Lower lobe of right lung (tissue), 2 donors: Measurements from ENCODE around the gene ZNF32. TPM values are rescaled to one million over a fixed set of nuclear protein-coding genes. Genes with fewer than 3 reads are reported as not detected.
A peak's percentile ranks its signal among the peaks of the same experiment; 100 is the strongest.

ENCODE experiments used
- ATAC-seq, 2 donors: fragments of 200-7000 bp; cut with Tn5 transposase; one replicate each; pipeline ENCODE4 v1.9.1; 2020 to 2022; ENCODE audit warnings: mild to moderate bottlenecking in 2 of 2, moderate library complexity in 2 of 2
- DNase-seq: peaks from one replicate; pipeline ENCODE4 v3.0.0-alpha.2; 2020
- H3K27ac ChIP-seq: fragments of 200-600 bp; one replicate; pipeline ENCODE4 v1.8.0; 2022
- H3K27me3 ChIP-seq: fragments of 200-600 bp; one replicate; pipeline ENCODE4 v1.8.0; 2022; ENCODE audit warnings: low read depth
- H3K36me3 ChIP-seq: fragments of 200-600 bp; one replicate; pipeline ENCODE4 v1.8.0; 2022; ENCODE audit warnings: mild to moderate bottlenecking
- H3K4me1 ChIP-seq: fragments of 200-600 bp; one replicate; pipeline ENCODE4 v1.8.0; 2022
- H3K4me3 ChIP-seq: fragments of 200-600 bp; one replicate; pipeline ENCODE4 v1.8.0; 2022; ENCODE audit warnings: mild to moderate bottlenecking
- H3K9me3 ChIP-seq: fragments of 200-600 bp; one replicate; pipeline ENCODE4 v1.8.0; 2022
- CTCF ChIP-seq: fragments of 200-600 bp; IDR thresholded peaks from one replicate; pipeline ENCODE4 v1.8.0; 2022; ENCODE audit warnings: antibody characterized with exemption, mild to moderate bottlenecking
- intact Hi-C: fragments of 100-400 bp; cut with DNase I; formaldehyde crosslinking; loops from one replicate; pipeline ENCODE4 v1.11.0; 2022
- total RNA-seq: library from RNA; stranded (reverse); fragmentation: NEBNext Ultra II Directional; extraction: Animal tissue kit (Norgen Biotek cat#: 25700); gene quantifications from one replicate; pipeline ENCODE4 v1.2.1, GENCODE V29; 2021
- donor health status: DM: no; HTN: yes; CAD: no; lungs with severe emphysema.

Gene ZNF32
- total RNA-seq, 1 donor from 2014 or later = 33.2 TPM

DNA sequence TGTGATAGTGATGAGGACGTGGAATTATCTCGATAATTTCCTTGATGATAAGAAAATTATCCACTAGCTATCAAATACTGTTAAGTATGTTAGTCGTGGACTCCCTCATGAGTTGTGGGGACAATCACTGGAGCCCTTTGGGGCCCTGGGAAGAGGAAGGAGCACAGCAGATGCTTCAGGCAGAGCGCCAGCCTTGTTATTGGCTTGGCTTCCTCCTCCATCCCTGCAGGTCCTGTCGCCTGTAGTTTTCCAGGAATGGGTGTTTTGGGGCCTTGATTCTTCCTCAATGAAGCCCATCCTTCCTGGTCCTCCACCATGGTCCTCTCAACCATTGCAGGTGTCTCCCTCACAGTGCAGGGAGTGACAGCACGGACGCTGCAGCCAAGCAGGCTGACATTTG is 32.5 kb upstream of the ZNF32 start:
- Histone ChIP-seq H3K4me3 (no peak overlapping the region), H3K27me3 (no peaks in the 10 kb centered on the region), H3K36me3 (no peaks in the 10 kb centered on the region), H3K27ac (no peak overlapping the region), H3K9me3 (no peaks in the 10 kb centered on the region), H3K4me1 (peaks cover 11% of the 10 kb centered on the region)
- TF ChIP-seq CTCF = no peak
- intact Hi-C loops = no loop called here
- no peak for ATAC-seq
- DNase-seq = no peak

GRCh38 chr10:43680035-43680434 is 31.4 kb upstream of the ZNF32 start:
- Histone ChIP-seq H3K27ac (no peak overlapping the region), H3K36me3 (no peaks in the 10 kb centered on the region), H3K9me3 (peaks cover 4% of the 10 kb centered on the region), H3K4me1 (peaks cover 11% of the 10 kb centered on the region), H3K27me3 (no peaks in the 10 kb centered on the region), H3K4me3 (no peak overlapping the region)
- TF ChIP-seq CTCF = no peak
- peak in 1 of 2 donors; percentile 15 for ATAC-seq
- intact Hi-C loops = no loop called here
- no peak for DNase-seq

DNA sequence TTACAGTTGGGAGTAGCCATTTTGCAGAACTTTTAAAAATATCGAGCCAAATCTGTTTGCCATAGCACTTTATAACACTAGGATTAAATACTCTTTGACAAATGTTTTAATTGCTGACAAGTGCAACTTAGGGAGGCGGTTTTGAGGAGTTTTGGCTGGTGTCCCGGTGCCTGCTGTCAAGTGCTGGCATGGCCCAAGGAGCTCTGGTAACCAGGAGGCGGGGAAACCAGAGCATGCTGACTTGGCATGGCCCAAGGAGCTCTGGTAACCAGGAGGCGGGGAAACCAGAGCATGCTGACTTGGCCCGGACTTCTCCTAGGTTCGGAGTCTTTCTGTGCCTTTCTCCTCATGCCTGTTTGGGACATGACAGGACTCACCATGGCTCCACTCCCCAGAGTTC is 30.8 kb upstream of the ZNF32 start:
- no peak overlapping the region for H3K4me3 ChIP-seq
- no peak for TF ChIP-seq CTCF
- peaks cover 4% of the 10 kb centered on the region for H3K9me3 ChIP-seq
- H3K36me3 ChIP-seq = no peaks in the 10 kb centered on the region
- no peak overlapping the region for H3K27ac ChIP-seq
- peak; percentile 91 for DNase-seq
- no peaks in the 10 kb centered on the region for H3K27me3 ChIP-seq
- intact Hi-C loops = no loop called here
- peak; percentile 90 to 96 for ATAC-seq
- peaks cover 11% of the 10 kb centered on the region for H3K4me1 ChIP-seq

GRCh38 chr10:43678654-43679053 is 30.0 kb upstream of the ZNF32 start:
- intact Hi-C loops = no loop called here

GRCh38 chr10:43676901-43677300 is 28.2 kb upstream of the ZNF32 start:
- no peak for DNase-seq
- no peaks in the 10 kb centered on the region for H3K27me3 ChIP-seq
- no peak overlapping the region for H3K27ac ChIP-seq
- TF ChIP-seq CTCF = no peak
- no peak overlapping the region for H3K4me3 ChIP-seq
- no peak for ATAC-seq
- peaks cover 4% of the 10 kb centered on the region for H3K9me3 ChIP-seq
- intact Hi-C loops = no loop called here
- peaks cover 11% of the 10 kb centered on the region for H3K4me1 ChIP-seq
- no peaks in the 10 kb centered on the region for H3K36me3 ChIP-seq

More at GRCh38 chr10:43678654-43679053, 30.0 kb upstream of the ZNF32 start:
- DNase-seq (no peak), ATAC-seq (no peak)
- Histone ChIP-seq H3K36me3 (no peaks in the 10 kb centered on the region), H3K27me3 (no peaks in the 10 kb centered on the region), H3K27ac (no peak overlapping the region), H3K4me3 (no peak overlapping the region), H3K9me3 (peaks cover 4% of the 10 kb centered on the region), H3K4me1 (peaks cover 11% of the 10 kb centered on the region)
- no peak for TF ChIP-seq CTCF

DNA sequence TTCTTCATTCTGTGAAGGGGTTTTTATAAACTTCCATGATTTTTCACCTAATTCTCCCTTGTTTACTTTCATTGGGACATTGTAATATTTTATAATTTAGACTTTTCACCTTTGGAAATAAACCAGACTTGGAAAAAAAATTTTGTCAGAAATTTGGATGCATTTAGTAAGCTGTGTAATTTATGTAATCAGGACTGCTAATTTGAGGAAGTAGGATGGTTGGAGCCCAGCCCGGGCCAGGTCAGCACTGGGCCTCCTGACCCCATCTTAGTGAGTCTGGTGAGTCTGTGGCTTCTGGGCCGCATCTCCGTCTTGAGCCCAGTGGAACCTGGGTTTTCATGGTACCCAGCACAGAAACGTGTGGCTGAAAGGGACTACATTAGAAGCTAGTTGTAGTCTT is 27.6 kb upstream of the ZNF32 start:
- intact Hi-C loops = no loop called here

More for the DNA sequence above, 27.6 kb upstream of the ZNF32 start:
- no peak overlapping the region for H3K4me3 ChIP-seq
- H3K9me3 ChIP-seq = peaks cover 4% of the 10 kb centered on the region
- TF ChIP-seq CTCF = no peak
- no peak overlapping the region for H3K27ac ChIP-seq
- no peaks in the 10 kb centered on the region for H3K36me3 ChIP-seq
- DNase-seq = no peak
- peaks cover 11% of the 10 kb centered on the region for H3K4me1 ChIP-seq
- ATAC-seq = no peak
- H3K27me3 ChIP-seq = peaks cover 2% of the 10 kb centered on the region
